C1 segment of cervical spinal cord (tissue), 14 donors: Measurements from ENCODE around the gene CEP112.
"Not testable (repeated sequence)": the region's sequence is repeated elsewhere in the genome, so short reads cannot be mapped to it uniquely, and the experiment has no call there.

Experiments used
- DNase-seq, 14 donors: peaks; one replicate each; lab custom pipeline; 2025; lab: John Stamatoyannopoulos, UW

CEP112 gene

GRCh38 chr17:66085221-66085620 is 106.7 kb downstream of the CEP112 start:
- no peak for DNase-seq

GRCh38 chr17:66080670-66081069 is 111.3 kb downstream of the CEP112 start:
- DNase-seq, result not testable (repeated sequence)

- DNase-seq, result no peak
These were observed 115.3 kb downstream of the CEP112 start for GRCh38 chr17:66076546-66077190.

DNA sequence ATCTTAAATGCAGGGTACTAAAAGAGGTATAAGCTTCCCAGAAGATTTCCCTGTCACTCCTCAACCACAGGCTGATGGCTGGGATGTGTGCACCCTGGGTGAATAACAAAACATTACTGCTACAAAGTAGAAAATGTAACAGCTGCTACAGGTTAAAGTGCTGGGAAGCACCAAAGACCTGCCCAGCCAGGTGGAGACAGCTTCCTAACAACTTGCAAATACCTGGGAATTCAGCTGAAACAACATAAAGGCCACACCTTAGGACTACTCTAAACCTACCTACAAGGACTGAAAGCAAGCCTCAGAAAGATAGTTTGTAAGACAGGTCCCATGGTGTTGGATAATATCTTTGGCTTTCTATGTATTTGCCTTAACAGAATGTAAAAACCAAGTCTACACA is 118.5 kb downstream of the CEP112 start:
- no peak for DNase-seq

DNA sequence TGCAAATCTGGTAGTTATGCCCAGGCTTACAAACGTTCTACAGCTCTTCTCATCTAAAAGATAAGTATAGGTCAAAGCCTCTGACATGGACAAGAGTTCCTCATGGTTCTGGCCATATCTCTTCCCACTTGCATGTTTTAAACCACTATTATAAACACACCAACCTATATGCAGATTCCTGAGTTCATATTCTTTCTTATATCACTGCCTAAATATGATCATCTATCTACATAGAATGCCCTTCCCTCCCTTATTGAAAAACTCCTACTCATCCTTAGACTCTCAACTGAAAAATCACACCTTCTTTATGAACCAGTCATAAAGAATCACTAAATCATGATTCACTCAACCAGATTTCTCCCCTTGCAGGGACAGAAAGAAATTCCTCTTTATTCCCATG is 128.2 kb downstream of the CEP112 start:
- DNase-seq, result no peak

GRCh38 chr17:66056148-66056547 is 135.8 kb downstream of the CEP112 start:
- no peak for DNase-seq

GRCh38 chr17:66054242-66054641 is 137.7 kb downstream of the CEP112 start:
- DNase-seq, result no peak

GRCh38 chr17:66044083-66044482 is 147.8 kb downstream of the CEP112 start:
- DNase-seq, result no peak

DNA sequence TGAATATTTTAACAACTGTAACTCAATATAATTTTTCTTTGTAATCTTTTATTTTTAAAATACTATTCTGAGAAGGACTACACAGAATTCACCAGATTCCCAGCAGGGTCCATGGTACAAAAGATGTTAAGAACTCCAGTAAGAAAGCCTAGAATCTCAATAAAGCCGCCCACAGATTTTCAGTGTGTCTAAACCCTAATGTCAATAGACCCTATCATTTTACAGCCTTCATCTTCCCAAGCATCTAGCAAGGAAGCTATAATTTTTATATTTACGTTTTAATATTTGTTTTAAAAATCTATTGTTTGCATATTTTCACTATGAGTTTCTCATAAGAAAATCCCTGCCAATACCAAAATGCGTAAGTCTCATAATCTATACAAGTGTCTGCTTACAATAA is 148.5 kb downstream of the CEP112 start:
- no peak for DNase-seq

DNA sequence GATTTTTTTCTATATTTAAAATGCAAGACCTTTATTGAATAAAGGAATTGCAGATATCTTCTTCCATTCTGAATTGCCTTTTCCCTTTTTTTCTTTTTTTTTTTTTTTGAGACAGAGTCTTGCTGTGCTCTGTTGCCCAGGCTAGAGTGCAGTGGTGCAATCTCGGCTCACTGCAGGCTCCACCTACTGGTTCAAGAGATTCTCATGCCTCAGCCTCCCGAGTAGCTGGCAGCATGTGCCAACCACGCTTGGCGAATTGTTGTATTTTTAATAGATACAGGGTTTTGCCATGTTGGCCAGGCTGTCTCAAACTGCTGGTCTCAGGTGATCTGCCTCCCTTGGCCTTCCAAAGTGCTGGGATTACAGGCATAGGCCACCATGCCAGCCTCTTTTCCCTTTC is 151.5 kb downstream of the CEP112 start:
- no peak for DNase-seq

DNA sequence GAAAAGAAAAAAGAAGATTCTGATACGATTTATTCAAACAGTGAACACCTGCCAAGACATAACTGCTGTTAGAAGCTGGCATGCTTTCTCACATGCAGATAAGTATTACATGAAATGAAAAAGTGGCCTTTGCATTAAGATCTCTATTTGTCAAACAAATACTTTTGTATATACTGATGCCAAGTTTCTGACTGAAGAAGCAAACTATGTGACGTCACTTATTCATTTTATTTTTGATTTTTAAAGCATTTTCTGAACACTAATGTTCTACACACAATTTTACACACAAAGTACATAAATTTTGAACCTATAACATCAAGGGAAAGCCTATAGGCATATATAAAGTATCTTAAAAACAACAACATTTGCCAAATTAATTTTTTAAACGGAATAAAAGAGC is 153.8 kb downstream of the CEP112 start:
- no peak for DNase-seq

DNA sequence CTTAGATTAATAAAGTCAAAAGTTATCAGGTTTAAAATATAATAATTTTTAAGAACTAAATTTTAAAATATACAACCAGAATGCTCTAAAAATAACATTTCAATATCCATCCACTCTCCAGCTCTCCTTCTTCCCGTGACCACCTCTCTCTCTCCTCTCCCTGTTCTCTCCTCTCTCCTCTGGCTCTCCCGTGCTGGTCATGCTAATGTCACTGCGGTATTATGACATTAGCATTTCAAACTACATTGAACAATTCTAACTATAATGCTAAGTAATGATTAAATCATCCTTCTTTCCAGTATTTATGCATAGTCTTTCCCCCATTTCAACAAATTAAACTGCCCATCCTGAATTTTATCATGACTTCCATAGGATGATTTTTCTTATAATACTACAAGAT is 154.7 kb downstream of the CEP112 start:
- DNase-seq, result no peak

DNA sequence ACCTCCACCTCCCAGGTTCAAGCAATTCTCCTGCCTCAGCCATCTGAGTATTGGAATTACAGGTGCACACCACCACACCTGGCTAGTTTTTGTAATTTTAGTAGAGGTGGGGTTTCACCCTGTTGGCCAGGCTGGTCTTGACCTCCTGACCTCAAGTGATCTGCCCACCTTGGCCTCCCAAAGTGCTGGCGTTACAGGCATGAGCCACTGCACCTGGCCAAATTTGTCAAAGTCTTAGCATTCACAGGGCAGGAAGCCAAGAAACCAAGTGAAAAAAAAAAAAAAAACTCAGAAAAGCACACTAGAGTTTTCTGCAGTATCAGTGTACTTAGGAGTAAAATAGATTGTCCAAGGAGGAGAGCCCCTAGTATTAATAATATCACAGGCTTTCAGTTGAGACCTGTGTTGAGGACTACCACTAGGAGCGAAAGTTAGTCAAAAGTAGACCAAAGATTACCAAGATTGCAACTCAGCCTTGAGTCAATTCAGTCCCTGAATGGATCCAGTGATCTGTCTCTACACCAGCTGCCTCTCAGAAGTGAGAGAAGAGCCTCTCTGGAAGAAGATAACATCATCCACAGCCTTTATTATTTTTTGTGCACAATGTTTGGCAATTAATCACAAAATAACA is 159.7 kb downstream of the CEP112 start:
- DNase-seq, result no peak

DNA sequence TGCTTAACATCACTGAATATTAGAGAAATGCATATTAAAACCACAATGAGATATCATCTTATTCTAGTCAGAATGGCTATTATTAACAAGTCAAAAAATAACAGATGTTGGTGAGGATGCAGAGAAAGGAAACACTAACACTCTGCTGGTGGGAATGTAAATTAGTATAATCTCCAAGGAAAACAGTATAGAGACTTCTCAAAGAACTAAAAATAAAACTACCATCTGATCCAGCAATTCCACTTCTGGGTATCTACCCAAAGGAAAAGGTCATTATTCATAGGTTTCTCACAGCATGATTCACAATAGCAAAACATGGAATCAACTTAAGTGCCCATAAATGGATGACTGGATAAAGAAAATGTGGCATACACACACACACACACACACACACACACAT is 166.4 kb downstream of the CEP112 start:
- no peak for DNase-seq

DNA sequence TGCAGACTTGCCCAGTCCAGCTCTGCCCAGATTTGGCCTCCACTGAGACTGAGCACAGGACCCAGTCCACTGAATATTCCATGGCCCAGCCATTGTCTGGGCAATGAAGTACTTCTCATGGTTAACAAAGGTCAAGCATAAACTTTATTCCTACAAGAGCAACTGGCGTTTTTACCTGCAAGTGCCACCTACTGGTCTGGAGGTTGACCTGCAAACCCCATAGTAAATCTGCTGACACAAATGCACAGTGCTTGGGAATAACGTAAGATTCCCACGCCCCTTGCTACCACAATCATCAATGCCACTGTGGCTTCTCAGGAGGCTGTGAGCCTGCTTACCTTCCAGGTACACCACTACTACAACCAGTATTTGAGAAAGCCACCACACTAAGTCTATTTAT is 170.2 kb downstream of the CEP112 start:
- DNase-seq, result no peak

DNA sequence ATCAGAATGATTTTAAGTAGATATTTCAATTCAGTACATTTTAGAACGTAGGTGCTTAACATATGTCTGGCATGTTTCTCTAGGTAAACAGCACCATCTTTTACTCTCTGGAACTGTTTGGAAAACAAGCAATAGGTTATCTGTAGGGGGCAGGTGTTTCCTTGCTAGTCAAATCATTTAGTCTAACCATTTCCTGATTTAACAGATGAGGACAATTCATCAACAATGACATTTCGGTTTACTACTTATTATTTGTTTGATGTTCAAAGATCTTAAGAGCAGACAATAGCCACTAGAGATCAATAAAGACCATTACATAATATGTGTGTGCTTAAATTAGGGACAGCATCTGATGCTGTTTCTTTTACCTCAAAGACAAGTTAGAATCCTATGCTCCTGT is 173.1 kb downstream of the CEP112 start:
- DNase-seq, result no peak

GRCh38 chr17:66016231-66016630 is 175.7 kb downstream of the CEP112 start:
- no peak for DNase-seq

- no peak for DNase-seq
These were observed 183.3 kb downstream of the CEP112 start for GRCh38 chr17:66008680-66009079.

- DNase-seq, result no peak
These were observed 185.3 kb downstream of the CEP112 start for GRCh38 chr17:66006654-66007053.

GRCh38 chr17:66002812-66003211 is 189.1 kb downstream of the CEP112 start:
- no peak for DNase-seq

- no peak for DNase-seq
These were observed 189.8 kb downstream of the CEP112 start for GRCh38 chr17:66002063-66002585.

GRCh38 chr17:66000216-66000615 is 191.7 kb downstream of the CEP112 start:
- DNase-seq, result no peak

- DNase-seq, result no peak
These were observed 193.3 kb downstream of the CEP112 start for GRCh38 chr17:65998675-65999074.

DNA sequence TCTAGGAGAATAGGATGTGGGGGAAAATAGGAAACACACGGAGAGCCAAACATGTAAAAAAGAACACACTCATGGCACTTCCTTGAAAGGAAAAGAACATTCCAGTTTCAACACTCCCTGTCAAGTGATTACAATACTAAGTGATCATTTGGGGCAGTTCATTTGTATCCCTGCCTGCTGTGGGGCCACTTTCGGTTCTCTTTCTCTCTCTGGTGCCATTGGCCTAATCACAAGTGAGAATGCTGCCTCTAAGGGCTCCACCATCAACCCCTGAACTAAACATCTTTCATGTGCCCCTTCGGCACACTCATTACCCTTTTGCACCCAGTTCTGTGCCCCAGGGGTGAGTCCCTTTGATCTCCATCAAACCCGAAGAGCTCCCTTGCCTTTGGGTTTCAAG is 197.3 kb downstream of the CEP112 start:
- no peak for DNase-seq
